Lower leg skin (tissue), 3 donors: Measurements from ENCODE around the gene GALNT4.

ENCODE experiments used
- CTCF ChIP-seq, 3 donors: fragments of 450-650 bp; IDR thresholded peaks; one replicate each; pipeline ENCODE4 v1.5.1; 2016; ENCODE audit warnings: antibody characterized with exemption in 3 of 3, mild to moderate bottlenecking in 3 of 3, moderate library complexity in 2 of 3
- POLR2A ChIP-seq, 2 donors: fragments of 450-650 bp; IDR thresholded peaks; one replicate each; pipeline ENCODE4 v1.6.1; 2016 to 2017; ENCODE audit warnings: antibody characterized with exemption in 2 of 2, mild to moderate bottlenecking in 1 of 2, moderate library complexity in 1 of 2

DNA sequence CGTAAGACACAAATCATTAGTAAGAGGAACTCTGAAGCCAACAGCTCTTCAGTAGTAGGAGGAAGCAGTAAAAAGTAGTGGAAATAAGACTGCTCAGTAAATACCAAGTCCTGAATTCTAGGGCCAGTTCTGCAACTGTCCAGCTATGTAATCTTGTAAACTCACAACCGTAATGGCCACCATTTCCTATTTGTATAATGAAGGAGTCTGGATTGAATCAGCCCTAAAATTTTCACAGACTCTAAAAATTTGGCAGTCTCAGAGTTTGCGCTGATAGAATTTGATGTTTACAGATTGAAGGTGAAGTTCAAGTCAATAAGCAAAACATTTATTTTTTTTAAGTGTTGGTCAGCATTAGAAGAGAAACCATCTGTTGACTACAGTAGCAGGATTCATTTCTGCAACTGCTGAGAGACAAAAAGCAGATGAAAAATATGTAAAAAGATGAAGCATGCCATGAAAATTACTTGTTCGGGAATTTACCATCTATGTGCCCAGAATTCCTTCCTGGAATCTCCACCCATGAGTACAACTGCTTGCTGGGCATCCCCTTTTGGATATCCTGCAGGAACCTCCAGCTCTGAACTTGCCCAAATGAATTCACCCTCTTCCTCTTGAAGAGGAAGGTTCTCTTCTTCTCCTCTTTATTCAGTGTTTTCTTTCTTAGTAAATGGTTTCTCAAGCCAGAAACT, 47.5 kb downstream of the GALNT4 start:
- no peak for TF ChIP-seq POLR2A (IDR thresholded peaks at IDR 0.05)
- TF ChIP-seq CTCF (IDR thresholded peaks at IDR 0.05): no peak
